HG03439 (cell line): ENCODE measurements around the gene UBASH3B.

Source experiments
- ATAC-seq: cut with Tn5 transposase; IDR thresholded peaks from one replicate; pipeline ENCODE4 v1.9.1; 2021; ENCODE audit warnings: mild to moderate bottlenecking, moderate library complexity; ENCODE audit not compliant: unreplicated experiment

UBASH3B gene

DNA sequence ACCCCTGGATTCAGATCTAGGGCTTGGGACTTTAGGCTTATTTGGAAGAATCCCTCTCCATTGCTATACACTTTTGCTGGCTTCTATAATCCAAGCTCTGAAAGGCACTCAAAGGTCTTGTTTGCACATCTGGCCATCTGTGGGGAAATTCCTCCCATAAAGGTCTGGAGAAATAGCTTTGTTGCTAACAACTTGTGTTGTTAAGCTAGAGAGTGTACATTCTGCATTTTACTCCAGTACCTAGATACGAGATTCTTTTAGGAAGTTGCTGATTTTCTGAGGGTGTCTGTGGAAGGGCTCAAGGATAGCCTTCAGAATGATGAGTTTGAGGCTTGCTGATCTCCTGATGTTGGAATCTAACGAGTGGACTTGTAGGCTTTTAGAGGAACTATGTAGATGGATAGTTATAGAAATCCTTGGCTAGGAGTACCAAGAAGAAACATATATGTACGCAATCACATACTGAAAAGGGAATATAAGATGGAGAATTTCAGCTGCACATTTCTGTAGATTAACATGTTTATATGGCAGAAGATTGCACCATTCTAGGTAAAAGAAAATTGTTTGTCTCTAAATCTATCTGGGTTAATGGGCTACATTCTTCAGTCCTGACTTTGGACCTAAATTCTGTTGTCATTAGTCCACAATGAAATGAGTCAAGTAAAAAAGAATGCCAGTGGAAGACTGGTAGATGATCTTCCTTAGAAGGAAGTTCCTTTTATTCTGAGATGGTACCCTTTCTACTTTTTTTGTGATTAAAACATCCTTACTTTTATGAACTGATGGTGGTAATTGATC, 51.0 kb downstream of the UBASH3B start:
- ATAC-seq, result no peak

DNA sequence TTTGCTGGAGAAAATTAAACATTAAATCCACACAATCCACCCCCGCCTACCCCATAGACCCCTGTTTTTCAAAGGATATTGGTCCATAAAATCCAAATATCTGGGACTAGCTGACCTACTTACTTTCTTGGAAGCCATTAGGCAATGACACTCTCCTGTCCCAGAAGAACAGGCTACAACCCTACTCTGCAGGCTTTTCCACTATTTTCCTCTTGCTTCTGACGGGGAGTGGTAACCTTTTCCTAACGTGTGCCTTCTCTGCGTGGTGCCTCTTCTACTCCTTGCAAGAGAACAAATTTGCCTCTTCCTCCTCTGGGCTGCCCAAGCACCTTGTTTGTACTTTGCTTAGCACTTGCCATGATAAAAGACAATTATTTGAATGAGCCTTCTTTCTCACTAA, 51.6 kb downstream of the UBASH3B start:
- no peak for ATAC-seq

GRCh38 chr11:122707901-122708300, 52.4 kb downstream of the UBASH3B start:
- ATAC-seq, result no peak

DNA sequence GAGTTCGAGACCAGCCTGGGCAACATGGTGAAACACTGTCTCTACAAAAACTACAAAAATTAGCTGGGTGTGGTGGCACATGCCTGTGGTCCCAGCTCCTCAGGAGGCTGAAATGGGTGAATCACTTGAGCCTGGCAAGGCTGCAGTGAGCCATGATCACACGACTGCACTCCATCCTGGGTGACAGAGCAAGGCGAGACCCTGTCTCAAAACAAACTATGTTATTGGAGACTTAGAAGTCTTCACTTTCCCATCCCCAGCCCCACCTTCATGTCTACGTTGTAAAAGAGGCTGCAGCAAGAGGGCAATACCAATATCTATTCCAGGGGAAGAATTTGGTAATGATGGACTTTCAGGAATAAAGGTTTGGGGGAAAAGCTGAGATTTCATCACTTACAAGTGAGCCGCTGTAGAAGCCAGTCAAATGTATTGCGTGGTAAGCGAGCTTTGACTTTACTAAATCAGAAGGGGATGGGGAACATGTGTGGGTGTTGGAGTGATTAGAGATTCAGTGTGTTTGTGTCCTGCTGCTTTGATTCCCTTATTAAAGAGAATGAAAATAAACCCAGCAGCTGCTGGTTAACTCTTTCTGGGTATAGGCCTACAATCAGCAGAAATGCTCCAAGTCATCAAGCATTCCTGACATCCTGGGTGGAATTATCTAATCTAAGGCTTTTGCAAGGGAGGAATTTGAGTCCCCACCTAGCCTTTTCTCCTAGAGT, 53.7 kb downstream of the UBASH3B start:
- no peak for ATAC-seq

GRCh38 chr11:122711362-122711761, 55.8 kb downstream of the UBASH3B start:
- no peak for ATAC-seq

DNA sequence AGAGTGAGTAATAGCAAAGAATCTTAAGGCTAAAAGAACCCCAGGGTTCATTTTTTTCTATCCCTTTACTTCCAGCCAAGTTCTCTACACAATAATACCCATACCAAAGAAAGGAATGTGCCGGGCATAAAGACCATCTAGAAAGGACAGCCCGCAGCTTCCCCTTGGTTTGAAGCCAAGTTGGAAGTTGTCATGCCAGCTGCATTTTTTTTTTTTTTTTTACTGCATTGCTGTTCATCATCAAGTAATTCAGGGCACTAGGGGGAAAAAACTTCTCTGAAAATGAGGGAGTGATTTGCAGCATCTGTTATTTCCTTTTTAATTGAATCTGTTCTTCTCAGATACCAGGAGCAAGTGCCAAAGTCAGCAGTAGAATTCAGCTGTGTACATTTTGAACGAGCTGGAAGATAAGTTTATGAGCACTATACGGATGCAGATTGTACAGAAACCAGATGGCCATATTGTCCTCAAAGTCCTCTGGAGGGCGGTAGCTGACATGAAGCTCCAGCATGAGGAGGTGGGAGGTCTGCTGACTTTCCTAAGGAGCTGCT, 56.4 kb downstream of the UBASH3B start:
- no peak for ATAC-seq

GRCh38 chr11:122714004-122714403, 58.5 kb downstream of the UBASH3B start:
- ATAC-seq, result no peak

- no peak for ATAC-seq
These were observed 59.0 kb downstream of the UBASH3B start for GRCh38 chr11:122714484-122714883.

GRCh38 chr11:122715548-122716440, 60.3 kb downstream of the UBASH3B start:
- no peak for ATAC-seq

GRCh38 chr11:122717264-122717867, 61.8 kb downstream of the UBASH3B start:
- no peak for ATAC-seq

GRCh38 chr11:122720107-122720881, 64.8 kb downstream of the UBASH3B start:
- ATAC-seq, result no peak

- no peak for ATAC-seq
These were observed 65.9 kb downstream of the UBASH3B start for GRCh38 chr11:122721201-122721963.

DNA sequence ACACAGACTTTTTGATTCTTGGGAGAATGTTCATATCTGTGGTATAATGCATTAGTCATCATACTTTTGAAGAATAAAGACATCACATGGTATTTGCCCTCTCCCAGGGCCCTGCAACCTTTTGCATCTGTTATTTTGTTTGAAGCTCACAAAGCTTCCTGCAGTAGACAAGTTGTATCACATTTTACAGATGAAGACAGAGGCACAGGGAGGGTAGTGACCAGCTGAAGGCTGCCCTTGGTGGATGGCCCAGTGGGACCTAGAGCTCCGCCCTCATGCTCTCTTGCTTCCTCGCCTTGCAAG, 66.4 kb downstream of the UBASH3B start:
- no peak for ATAC-seq

- ATAC-seq, result no peak
These were observed 67.6 kb downstream of the UBASH3B start for GRCh38 chr11:122723106-122723505.

GRCh38 chr11:122723576-122723975, 68.1 kb downstream of the UBASH3B start:
- no peak for ATAC-seq

- ATAC-seq, result no peak
These were observed 69.0 kb downstream of the UBASH3B start for GRCh38 chr11:122724520-122724919.

DNA sequence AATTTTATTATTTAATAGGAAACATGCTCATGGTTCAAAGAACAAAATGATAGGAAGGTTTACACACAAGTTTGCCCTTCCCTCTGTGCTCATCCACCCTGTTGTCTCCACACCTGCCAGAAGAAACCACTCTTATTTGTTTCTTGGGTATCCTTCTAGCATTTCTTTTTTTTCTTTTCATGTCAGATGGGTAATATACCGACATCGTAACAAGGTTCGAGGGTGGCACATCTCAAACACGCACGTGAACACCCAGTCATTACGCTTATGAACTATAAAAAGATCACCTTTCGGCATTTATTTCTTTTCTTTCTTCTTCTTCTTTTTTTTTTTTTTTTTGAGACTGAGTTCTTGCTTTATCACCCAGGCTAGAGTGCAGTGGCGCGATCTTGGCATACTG, 70.5 kb downstream of the UBASH3B start:
- no peak for ATAC-seq

- ATAC-seq, result peak; percentile 71
These were observed 71.8 kb downstream of the UBASH3B start for GRCh38 chr11:122727101-122727929.
